HL-60 (cell line): ENCODE data around the gene ATP10B.

Experiments used
- DNase-seq, 2 experiments: peaks; one replicate each; pipeline ENCODE4 v3.0.0-alpha.2; 2010 to 2020; ENCODE audit warnings: low read depth in 1 of 2, low spot score in 1 of 2
- H3K27ac ChIP-seq: fragments of 250-450 bp; sonication (Bioruptor Pico); replicated peaks from 2 replicates; pipeline ENCODE4 v1.5.1; 2020; ENCODE audit warnings: mild to moderate bottlenecking, moderate library complexity
- H3K27me3 ChIP-seq: fragments of 250-450 bp; sonication (Bioruptor Pico); 2 replicates; pipeline ENCODE4 v1.5.1; 2021; ENCODE audit warnings: mild to moderate bottlenecking, moderate library complexity; ENCODE audit not compliant: insufficient read depth, poor library complexity, severe bottlenecking
- H3K4me3 ChIP-seq: replicated peaks from 2 replicates; pipeline ENCODE4 v1.5.1; 2011; ENCODE audit warnings: mild to moderate bottlenecking, control low read depth, low read length; ENCODE audit not compliant: insufficient read depth
- GABPA ChIP-seq: IDR thresholded peaks from 2 replicates; pipeline ENCODE4 v1.6.1; 2012; ENCODE audit warnings: low read depth
- POLR2AphosphoS5 ChIP-seq: IDR thresholded peaks from 2 replicates; pipeline ENCODE4 v1.6.1; 2012; ENCODE audit warnings: low read depth
- SPI1 ChIP-seq: IDR thresholded peaks from 2 replicates; pipeline ENCODE4 v1.6.1; 2012; ENCODE audit warnings: low read depth, mild to moderate bottlenecking, borderline replicate concordance
- TF ChIP-seq, protein P1 (sequence below): IDR thresholded peaks from 2 replicates; pipeline ENCODE4 v1.6.1; 2012; ENCODE audit warnings: low read depth; ENCODE audit not compliant: insufficient replicate concordance
- TF ChIP-seq, protein P2 (sequence below): IDR thresholded peaks from one replicate; pipeline ENCODE4 v1.5.1; 2011; ENCODE audit warnings: low read length, control low read depth, inconsistent platforms; ENCODE audit not compliant: insufficient read depth

ATP10B gene

GRCh38 chr5:160655717-160656116 is 196.3 kb downstream of the ATP10B start:
- Histone ChIP-seq H3K4me3 (no peak overlapping the region), H3K27me3 (no peaks in the 10 kb centered on the region), H3K27ac (no peak overlapping the region)
- no peak for DNase-seq
- TF ChIP-seq POLR2AphosphoS5 (no peak), SPI1 (no peak), GABPA (no peak)
- TF ChIP-seq, protein P1, sequence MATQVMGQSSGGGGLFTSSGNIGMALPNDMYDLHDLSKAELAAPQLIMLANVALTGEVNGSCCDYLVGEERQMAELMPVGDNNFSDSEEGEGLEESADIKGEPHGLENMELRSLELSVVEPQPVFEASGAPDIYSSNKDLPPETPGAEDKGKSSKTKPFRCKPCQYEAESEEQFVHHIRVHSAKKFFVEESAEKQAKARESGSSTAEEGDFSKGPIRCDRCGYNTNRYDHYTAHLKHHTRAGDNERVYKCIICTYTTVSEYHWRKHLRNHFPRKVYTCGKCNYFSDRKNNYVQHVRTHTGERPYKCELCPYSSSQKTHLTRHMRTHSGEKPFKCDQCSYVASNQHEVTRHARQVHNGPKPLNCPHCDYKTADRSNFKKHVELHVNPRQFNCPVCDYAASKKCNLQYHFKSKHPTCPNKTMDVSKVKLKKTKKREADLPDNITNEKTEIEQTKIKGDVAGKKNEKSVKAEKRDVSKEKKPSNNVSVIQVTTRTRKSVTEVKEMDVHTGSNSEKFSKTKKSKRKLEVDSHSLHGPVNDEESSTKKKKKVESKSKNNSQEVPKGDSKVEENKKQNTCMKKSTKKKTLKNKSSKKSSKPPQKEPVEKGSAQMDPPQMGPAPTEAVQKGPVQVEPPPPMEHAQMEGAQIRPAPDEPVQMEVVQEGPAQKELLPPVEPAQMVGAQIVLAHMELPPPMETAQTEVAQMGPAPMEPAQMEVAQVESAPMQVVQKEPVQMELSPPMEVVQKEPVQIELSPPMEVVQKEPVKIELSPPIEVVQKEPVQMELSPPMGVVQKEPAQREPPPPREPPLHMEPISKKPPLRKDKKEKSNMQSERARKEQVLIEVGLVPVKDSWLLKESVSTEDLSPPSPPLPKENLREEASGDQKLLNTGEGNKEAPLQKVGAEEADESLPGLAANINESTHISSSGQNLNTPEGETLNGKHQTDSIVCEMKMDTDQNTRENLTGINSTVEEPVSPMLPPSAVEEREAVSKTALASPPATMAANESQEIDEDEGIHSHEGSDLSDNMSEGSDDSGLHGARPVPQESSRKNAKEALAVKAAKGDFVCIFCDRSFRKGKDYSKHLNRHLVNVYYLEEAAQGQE, result no peak
- TF ChIP-seq, protein P2, sequence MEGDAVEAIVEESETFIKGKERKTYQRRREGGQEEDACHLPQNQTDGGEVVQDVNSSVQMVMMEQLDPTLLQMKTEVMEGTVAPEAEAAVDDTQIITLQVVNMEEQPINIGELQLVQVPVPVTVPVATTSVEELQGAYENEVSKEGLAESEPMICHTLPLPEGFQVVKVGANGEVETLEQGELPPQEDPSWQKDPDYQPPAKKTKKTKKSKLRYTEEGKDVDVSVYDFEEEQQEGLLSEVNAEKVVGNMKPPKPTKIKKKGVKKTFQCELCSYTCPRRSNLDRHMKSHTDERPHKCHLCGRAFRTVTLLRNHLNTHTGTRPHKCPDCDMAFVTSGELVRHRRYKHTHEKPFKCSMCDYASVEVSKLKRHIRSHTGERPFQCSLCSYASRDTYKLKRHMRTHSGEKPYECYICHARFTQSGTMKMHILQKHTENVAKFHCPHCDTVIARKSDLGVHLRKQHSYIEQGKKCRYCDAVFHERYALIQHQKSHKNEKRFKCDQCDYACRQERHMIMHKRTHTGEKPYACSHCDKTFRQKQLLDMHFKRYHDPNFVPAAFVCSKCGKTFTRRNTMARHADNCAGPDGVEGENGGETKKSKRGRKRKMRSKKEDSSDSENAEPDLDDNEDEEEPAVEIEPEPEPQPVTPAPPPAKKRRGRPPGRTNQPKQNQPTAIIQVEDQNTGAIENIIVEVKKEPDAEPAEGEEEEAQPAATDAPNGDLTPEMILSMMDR, result no peak

- Histone ChIP-seq H3K27ac (no peak overlapping the region), H3K27me3 (no peaks in the 10 kb centered on the region), H3K4me3 (no peak overlapping the region)
- no peak for TF ChIP-seq POLR2AphosphoS5
- TF ChIP-seq, protein P1, result no peak
- no peak; the same call in 1 of the 2 replicates for TF ChIP-seq SPI1
- no peak for TF ChIP-seq GABPA
- no peak for DNase-seq
Measured at GRCh38 chr5:160651692-160652645, 200.0 kb downstream of the ATP10B start.

DNA sequence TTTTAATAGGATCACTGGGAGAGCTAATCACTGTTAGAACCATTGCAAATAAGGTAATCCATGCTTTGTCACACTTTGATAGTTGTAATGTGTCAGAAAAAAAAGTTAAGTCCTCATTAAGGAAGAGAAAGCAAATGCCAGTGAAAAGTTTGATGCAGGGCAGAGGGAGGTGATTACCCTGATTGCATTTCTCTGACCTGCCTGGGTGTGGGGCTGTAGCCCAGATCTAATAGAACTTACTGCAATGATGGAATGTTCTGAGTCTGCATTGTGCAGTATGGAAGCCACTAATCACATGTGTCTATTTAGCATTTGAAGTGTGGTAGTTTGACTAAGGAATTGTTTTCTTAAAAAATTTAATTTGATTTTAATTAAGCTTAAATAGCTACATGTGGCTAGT is 202.7 kb downstream of the ATP10B start:
- no peak overlapping the region for H3K4me3 ChIP-seq
- TF ChIP-seq SPI1, result no peak
- no peak for TF ChIP-seq GABPA
- TF ChIP-seq, protein P2, result peak; percentile 29
- DNase-seq, result peak in 1 of 2 experiments; percentile 4
- no peaks in the 10 kb centered on the region for H3K27me3 ChIP-seq
- no peak overlapping the region for H3K27ac ChIP-seq

GRCh38 chr5:160646033-160646432 is 206.0 kb downstream of the ATP10B start:
- Histone ChIP-seq H3K27ac (no peak overlapping the region), H3K4me3 (no peak overlapping the region), H3K27me3 (no peaks in the 10 kb centered on the region)
- no peak for TF ChIP-seq GABPA
- TF ChIP-seq SPI1, result no peak
- TF ChIP-seq, protein P2, result no peak
- TF ChIP-seq POLR2AphosphoS5, result no peak
- TF ChIP-seq, protein P1, result no peak
- DNase-seq, result no peak
